Progenitor cell of endocrine pancreas (in vitro differentiated cells): Measurements from ENCODE around the gene LCN6. TPM values are rescaled to one million over a fixed set of nuclear protein-coding genes. Genes with fewer than 3 reads are reported as not detected.

Experiments
- DNase-seq: peaks from one replicate; pipeline ENCODE4 v3.0.0; 2021; ENCODE audit warnings: low spot score; ENCODE audit not compliant: unreplicated experiment
- H3K27ac Mint-ChIP-seq: 2 replicates; pipeline ENCODE4 v1.8.0; 2021; ENCODE audit warnings: mild to moderate bottlenecking, moderate library complexity, mixed read lengths
- H3K27me3 Mint-ChIP-seq: 2 replicates; pipeline ENCODE4 v1.8.0; 2021; ENCODE audit warnings: mixed read lengths
- H3K36me3 Mint-ChIP-seq: 2 replicates; pipeline ENCODE4 v1.8.0; 2022; ENCODE audit warnings: mixed read lengths; ENCODE audit not compliant: insufficient read depth
- H3K4me1 Mint-ChIP-seq: 2 replicates; pipeline ENCODE4 v1.8.0; 2021; ENCODE audit warnings: low read depth, mixed read lengths
- H3K4me3 Mint-ChIP-seq: 2 replicates; pipeline ENCODE4 v1.8.0; 2021; ENCODE audit warnings: low read depth, mild to moderate bottlenecking, moderate library complexity, mixed read lengths
- H3K9me3 Mint-ChIP-seq: 2 replicates; pipeline ENCODE4 v1.8.0; 2021; ENCODE audit warnings: low read depth, mixed read lengths
- total RNA-seq: library from RNA; stranded (reverse); gene quantifications from 2 replicates; pipeline ENCODE4 v1.2.1, GENCODE V29; 2021
- TF ChIP-seq, protein P1 (sequence below): fragments of 200-600 bp; sonication (generic); IDR thresholded peaks from one replicate; pipeline ENCODE4 v1.5.0; 2021; ENCODE audit warnings: antibody characterized with exemption, mild to moderate bottlenecking; ENCODE audit not compliant: unreplicated experiment

The LCN6 gene
- total RNA-seq, 1 donor from 2014 or later, result not detected

DNA sequence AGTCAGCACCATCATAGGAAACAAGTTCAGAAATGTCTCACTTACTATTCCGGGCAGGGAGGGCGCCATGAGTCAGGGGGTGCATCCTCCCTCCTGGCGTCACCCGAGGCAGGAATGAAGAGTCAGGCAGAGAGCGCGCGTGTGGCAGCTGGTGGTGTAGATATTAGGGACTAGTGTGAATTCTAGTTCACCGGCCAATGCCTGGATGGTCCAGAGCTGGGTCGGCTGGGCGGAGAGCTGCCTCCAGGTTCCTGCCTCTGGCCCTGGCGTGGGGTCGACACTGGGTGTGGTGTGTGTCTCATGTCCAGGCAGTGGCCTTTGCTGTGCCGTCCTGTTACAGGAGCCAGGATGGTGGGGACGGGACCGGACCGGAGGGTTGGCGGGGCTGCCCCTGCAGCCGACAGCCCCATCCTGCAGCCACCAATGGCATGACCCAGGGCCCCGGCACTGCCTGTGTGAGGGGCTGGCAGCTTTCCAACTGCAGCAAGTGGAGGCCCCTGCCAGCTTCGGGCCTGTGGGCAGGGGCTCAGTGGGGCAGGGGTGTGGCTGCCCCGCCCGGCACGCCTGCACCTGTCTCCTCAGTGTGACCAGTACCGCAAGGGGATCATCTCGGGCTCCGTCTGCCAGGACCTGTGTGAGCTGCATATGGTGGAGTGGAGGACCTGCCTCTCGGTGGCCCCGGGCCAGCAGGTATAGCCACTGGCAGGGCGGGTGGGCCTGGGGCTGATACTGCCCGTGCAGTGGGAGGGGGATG lies 26.8 kb downstream of the LCN6 start:
- H3K9me3 Mint-ChIP-seq, result no peaks in the 10 kb centered on the region
- no peak overlapping the region for H3K4me3 Mint-ChIP-seq
- no peaks in the 10 kb centered on the region for H3K27me3 Mint-ChIP-seq
- no peak overlapping the region for H3K27ac Mint-ChIP-seq
- DNase-seq, result no peak
- peaks cover 13% of the 10 kb centered on the region for H3K4me1 Mint-ChIP-seq
- H3K36me3 Mint-ChIP-seq, result peaks cover 13% of the 10 kb centered on the region
- TF ChIP-seq, protein P1, sequence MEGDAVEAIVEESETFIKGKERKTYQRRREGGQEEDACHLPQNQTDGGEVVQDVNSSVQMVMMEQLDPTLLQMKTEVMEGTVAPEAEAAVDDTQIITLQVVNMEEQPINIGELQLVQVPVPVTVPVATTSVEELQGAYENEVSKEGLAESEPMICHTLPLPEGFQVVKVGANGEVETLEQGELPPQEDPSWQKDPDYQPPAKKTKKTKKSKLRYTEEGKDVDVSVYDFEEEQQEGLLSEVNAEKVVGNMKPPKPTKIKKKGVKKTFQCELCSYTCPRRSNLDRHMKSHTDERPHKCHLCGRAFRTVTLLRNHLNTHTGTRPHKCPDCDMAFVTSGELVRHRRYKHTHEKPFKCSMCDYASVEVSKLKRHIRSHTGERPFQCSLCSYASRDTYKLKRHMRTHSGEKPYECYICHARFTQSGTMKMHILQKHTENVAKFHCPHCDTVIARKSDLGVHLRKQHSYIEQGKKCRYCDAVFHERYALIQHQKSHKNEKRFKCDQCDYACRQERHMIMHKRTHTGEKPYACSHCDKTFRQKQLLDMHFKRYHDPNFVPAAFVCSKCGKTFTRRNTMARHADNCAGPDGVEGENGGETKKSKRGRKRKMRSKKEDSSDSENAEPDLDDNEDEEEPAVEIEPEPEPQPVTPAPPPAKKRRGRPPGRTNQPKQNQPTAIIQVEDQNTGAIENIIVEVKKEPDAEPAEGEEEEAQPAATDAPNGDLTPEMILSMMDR, result no peak

GRCh38 chr9:136720898-136721338 lies 27.4 kb downstream of the LCN6 start:
- TF ChIP-seq, protein P1, result no peak
- Mint-ChIP-seq H3K4me1 (peaks cover 7% of the 10 kb centered on the region), H3K36me3 (peaks cover 13% of the 10 kb centered on the region), H3K27me3 (no peaks in the 10 kb centered on the region), H3K4me3 (no peak overlapping the region), H3K9me3 (no peaks in the 10 kb centered on the region), H3K27ac (no peak overlapping the region)
- no peak for DNase-seq

DNA sequence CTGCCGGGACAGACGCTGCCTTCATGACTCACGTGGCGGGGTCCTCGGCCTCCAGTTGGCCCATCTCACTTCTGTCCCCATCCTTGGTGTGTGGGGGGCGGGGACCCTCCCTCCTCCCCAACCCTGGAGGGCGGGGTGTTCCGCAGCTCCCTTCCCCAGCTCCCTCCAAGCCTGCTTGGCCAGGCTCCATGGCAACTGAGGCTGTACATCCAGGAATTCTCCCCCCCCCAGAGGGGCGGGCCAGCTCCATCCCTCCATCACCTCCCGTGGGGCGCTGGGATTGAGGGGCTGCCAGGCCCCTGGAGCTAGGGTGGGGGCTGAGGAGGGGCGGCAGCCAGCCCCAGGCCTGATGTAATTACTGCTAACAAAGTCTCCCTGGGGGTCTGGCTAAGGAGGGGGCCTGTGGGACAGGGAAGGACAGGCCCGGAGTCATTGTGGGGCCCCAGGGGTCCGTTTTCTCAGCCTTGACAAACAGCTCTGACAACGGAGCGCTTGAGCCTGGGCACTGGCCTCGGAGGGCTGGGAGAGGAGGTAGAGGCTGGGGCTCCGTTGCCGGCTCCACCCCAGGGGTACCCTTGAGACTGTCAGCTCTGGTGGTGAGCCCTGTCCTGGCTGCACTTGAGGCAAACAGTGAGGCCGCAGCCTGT lies 28.0 kb downstream of the LCN6 start:
- Mint-ChIP-seq H3K36me3 (peaks cover 15% of the 10 kb centered on the region), H3K27ac (no peak overlapping the region), H3K9me3 (no peaks in the 10 kb centered on the region), H3K27me3 (no peaks in the 10 kb centered on the region), H3K4me1 (peaks cover 3% of the 10 kb centered on the region), H3K4me3 (no peak overlapping the region)
- TF ChIP-seq, protein P1, result no peak
- DNase-seq, result no peak

- H3K4me3 Mint-ChIP-seq, result no peak overlapping the region
These were observed 29.0 kb downstream of the LCN6 start for GRCh38 chr9:136719195-136719880.

More at GRCh38 chr9:136719195-136719880, 29.0 kb downstream of the LCN6 start:
- Mint-ChIP-seq H3K27ac (no peak overlapping the region), H3K4me1 (peaks cover under 1% of the 10 kb centered on the region), H3K27me3 (no peaks in the 10 kb centered on the region), H3K9me3 (no peaks in the 10 kb centered on the region), H3K36me3 (peaks cover 14% of the 10 kb centered on the region)
- DNase-seq, result no peak
- TF ChIP-seq, protein P1, result no peak
